Fibroblast of lung (primary cell): ENCODE measurements around the gene ANKS1B. TPM values are rescaled to one million over a fixed set of nuclear protein-coding genes. Genes with fewer than 3 reads are reported as not detected.

Source experiments
- DNase-seq, 2 donors: peaks; one replicate each; pipeline versions ENCODE4 v3.0.0 to v3.0.0-alpha.2; 2010; ENCODE audit warnings: low read depth in 2 of 2
- H2AFZ ChIP-seq: 2 replicates; pipeline ENCODE4 v1.5.1; 2012; ENCODE audit warnings: low read length, control low read depth, inconsistent platforms
- H3K27ac ChIP-seq: 2 replicates; pipeline ENCODE4 v1.5.1; 2011; ENCODE audit warnings: low read length, control low read depth; ENCODE audit not compliant: insufficient read depth
- H3K27me3 ChIP-seq: 2 replicates; pipeline ENCODE4 v1.5.1; 2011; ENCODE audit warnings: mild to moderate bottlenecking, low read length; ENCODE audit not compliant: control insufficient read depth, insufficient read depth
- H3K36me3 ChIP-seq: 2 replicates; pipeline ENCODE4 v1.5.1; 2011; ENCODE audit warnings: low read length; ENCODE audit not compliant: control insufficient read depth, insufficient read depth
- H3K4me1 ChIP-seq: 2 replicates; pipeline ENCODE4 v1.5.1; 2011; ENCODE audit warnings: low read length; ENCODE audit not compliant: control insufficient read depth, insufficient read depth; ENCODE audit errors: extremely low read depth
- H3K4me2 ChIP-seq: 2 replicates; pipeline ENCODE4 v1.5.1; 2011; ENCODE audit warnings: low read length, control low read depth; ENCODE audit not compliant: insufficient read depth; ENCODE audit errors: extremely low read depth
- H3K4me3 ChIP-seq, 4 experiments: fragments of 200-600 bp in 1 of 4; sonication (generic) in 1 of 4; replicated peaks in 1 of 4; 2 replicates each; pipeline ENCODE4 v1.5.1; 2011 to 2016; ENCODE audit warnings: low read length in 4 of 4, low read depth in 3 of 4, mild to moderate bottlenecking in 3 of 4, control low read depth in 2 of 4, inconsistent platforms in 1 of 4, mixed read lengths in 1 of 4; ENCODE audit not compliant: insufficient read depth in 1 of 4; ENCODE audit errors: control extremely low read depth in 1 of 4
- H3K79me2 ChIP-seq: 2 replicates; pipeline ENCODE4 v1.5.1; 2012; ENCODE audit warnings: mild to moderate bottlenecking, low read length, inconsistent platforms; ENCODE audit not compliant: control insufficient read depth, insufficient read depth
- H3K9ac ChIP-seq: 2 replicates; pipeline ENCODE4 v1.5.1; 2011; ENCODE audit warnings: mild to moderate bottlenecking, low read length, control low read depth; ENCODE audit not compliant: insufficient read depth
- H3K9me3 ChIP-seq: 2 replicates; pipeline ENCODE4 v1.5.1; 2012; ENCODE audit warnings: low read depth, low read length; ENCODE audit not compliant: control insufficient read depth, insufficient read depth
- H4K20me1 ChIP-seq: 2 replicates; pipeline ENCODE4 v1.5.1; 2011; ENCODE audit warnings: low read length; ENCODE audit not compliant: control insufficient read depth, insufficient read depth; ENCODE audit errors: extremely low read depth
- EZH2 ChIP-seq: IDR thresholded peaks from 2 replicates; pipeline ENCODE4 v1.5.1; 2012; ENCODE audit warnings: low read length, control low read depth, mild to moderate bottlenecking; ENCODE audit errors: missing control alignments
- polyA plus RNA-seq, 2 donors: library from polyadenylated mRNA; depleted of rRNA in 1 of 2; stranded (reverse) in 1 of 2; unstranded in 1 of 2; fragments of >200 nt; gene quantifications; 2 replicates each; pipeline ENCODE4 v1.2.1, GENCODE V29; 2011 to 2012; ENCODE audit warnings: missing spikeins in 1 of 2
- total RNA-seq: library from RNA; depleted of rRNA; stranded (reverse); fragments of >200 nt; gene quantifications from 2 replicates; pipeline ENCODE4 v1.2.1, GENCODE V29; 2014
- TF ChIP-seq, protein P1 (sequence below), 2 donors: IDR thresholded peaks in 1 of 2; conservative IDR thresholded peaks in 1 of 2; 1 replicate in 1 of 2; 2 replicates in 1 of 2; pipeline ENCODE4 v1.5.1; 2011 to 2012; ENCODE audit warnings: low read length in 2 of 2, control low read depth in 1 of 2, inconsistent platforms in 1 of 2, low read depth in 1 of 2, mild to moderate bottlenecking in 1 of 2

ANKS1B gene
- total and polyA plus RNA-seq, 2 donors (not counting 1 experiment from before 2014, with no cell fraction given): 0.11 to 0.83 TPM

DNA sequence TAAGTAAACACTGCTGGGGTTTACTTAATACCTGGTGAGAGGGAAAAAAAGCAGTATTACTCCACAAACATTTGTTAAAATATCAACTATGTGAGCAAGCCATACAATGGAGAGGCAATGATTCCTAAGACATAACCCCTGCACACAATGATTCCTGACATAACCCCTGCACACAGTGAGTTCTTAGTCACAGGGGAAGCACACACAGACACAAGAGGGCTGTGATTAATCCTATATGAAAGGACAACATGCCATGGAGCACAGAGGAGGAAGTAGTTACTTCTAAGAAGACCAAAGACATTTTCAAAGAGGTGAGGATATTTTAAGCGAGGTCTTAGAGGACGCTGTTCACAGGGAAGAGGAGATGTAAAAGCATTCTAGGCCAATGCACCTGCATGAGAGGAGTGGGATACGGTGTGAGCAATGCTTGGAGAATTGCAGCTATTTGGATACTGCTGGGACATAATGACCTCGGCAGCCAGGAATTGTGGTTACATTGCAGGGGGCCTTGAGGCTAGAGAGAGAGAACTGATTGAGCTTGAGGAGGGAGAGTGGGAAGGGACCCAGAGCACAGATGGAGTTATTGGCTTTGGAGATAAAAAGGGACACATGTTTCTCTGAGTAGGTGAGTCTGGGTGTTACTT is 1127.7 kb downstream of the ANKS1B start:
- H3K27ac ChIP-seq: no peak overlapping the region
- no peaks in the 10 kb centered on the region for H3K4me1 ChIP-seq
- H3K79me2 ChIP-seq: no peaks in the 10 kb centered on the region
- no peaks in the 10 kb centered on the region for H3K27me3 ChIP-seq
- no peaks in the 10 kb centered on the region for H3K36me3 ChIP-seq
- H4K20me1 ChIP-seq: no peaks in the 10 kb centered on the region
- H3K9ac ChIP-seq: no peak overlapping the region
- H3K4me2 ChIP-seq: no peak overlapping the region
- TF ChIP-seq, protein P1, sequence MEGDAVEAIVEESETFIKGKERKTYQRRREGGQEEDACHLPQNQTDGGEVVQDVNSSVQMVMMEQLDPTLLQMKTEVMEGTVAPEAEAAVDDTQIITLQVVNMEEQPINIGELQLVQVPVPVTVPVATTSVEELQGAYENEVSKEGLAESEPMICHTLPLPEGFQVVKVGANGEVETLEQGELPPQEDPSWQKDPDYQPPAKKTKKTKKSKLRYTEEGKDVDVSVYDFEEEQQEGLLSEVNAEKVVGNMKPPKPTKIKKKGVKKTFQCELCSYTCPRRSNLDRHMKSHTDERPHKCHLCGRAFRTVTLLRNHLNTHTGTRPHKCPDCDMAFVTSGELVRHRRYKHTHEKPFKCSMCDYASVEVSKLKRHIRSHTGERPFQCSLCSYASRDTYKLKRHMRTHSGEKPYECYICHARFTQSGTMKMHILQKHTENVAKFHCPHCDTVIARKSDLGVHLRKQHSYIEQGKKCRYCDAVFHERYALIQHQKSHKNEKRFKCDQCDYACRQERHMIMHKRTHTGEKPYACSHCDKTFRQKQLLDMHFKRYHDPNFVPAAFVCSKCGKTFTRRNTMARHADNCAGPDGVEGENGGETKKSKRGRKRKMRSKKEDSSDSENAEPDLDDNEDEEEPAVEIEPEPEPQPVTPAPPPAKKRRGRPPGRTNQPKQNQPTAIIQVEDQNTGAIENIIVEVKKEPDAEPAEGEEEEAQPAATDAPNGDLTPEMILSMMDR (conservative IDR thresholded peaks at IDR 0.05 in 1 of 2, IDR thresholded peaks at IDR 0.05 in 1 of 2; ENCODE audit: low read depth in 1 of 2, low read length in 2 of 2): no peak
- TF ChIP-seq EZH2: no peak
- no peaks in the 10 kb centered on the region for H3K9me3 ChIP-seq
- peak in 1 of 2 donors; percentile 65 for DNase-seq
- H3K4me3 ChIP-seq: no peak overlapping the region
- no peak overlapping the region for H2AFZ ChIP-seq

DNA sequence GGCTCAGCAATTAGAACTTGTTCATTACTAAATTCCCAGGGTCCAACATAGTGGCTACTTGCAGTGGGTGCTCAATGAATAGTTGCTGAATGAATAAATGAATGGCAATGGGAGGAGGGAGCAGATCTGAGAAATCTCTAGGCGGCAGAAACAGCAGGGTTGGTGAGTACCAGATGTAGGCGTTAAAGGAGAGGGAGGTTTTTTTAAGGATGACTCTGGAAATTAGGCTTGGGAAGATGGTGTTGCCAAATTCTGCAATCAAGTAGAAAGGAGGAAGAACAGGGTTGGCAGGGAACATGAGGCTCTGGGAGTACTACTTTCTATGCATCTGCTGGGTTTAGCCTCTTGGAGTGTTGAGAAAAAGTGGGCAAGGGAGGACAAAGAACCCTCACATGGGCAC is 1132.6 kb downstream of the ANKS1B start:
- DNase-seq: no peak
- Histone ChIP-seq H3K36me3 (no peaks in the 10 kb centered on the region), H3K27ac (no peak overlapping the region), H2AFZ (no peak overlapping the region), H4K20me1 (no peaks in the 10 kb centered on the region), H3K9me3 (no peaks in the 10 kb centered on the region), H3K79me2 (no peaks in the 10 kb centered on the region), H3K27me3 (no peaks in the 10 kb centered on the region), H3K4me1 (no peaks in the 10 kb centered on the region), H3K9ac (no peak overlapping the region), H3K4me2 (no peak overlapping the region), H3K4me3 (no peak overlapping the region)
- TF ChIP-seq, protein P1 (conservative IDR thresholded peaks at IDR 0.05 in 1 of 2, IDR thresholded peaks at IDR 0.05 in 1 of 2; ENCODE audit: low read depth in 1 of 2, low read length in 2 of 2): no peak
- TF ChIP-seq EZH2: no peak

DNA sequence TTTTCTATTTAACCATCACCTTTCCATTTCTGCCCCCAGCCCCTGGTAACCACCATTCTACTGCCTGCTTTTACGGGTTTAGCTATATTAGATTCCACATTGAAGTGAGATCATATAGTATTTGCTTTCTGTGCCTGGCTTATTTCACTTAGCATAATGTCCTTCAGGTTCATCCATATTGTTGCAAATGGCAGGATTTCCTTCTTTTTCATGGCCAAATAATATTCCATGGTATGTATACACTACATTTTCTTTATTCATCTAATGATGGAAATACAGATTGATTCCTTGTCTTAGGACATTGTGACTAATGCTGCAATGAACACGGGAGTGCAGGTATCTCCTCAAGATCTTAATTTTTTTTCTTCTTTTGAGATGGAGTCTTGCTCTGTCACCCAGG is 1137.5 kb downstream of the ANKS1B start:
- no peak overlapping the region for H3K9ac ChIP-seq
- no peak overlapping the region for H3K4me3 ChIP-seq
- H3K9me3 ChIP-seq: no peaks in the 10 kb centered on the region
- TF ChIP-seq, protein P1 (conservative IDR thresholded peaks at IDR 0.05 in 1 of 2, IDR thresholded peaks at IDR 0.05 in 1 of 2; ENCODE audit: low read depth in 1 of 2, low read length in 2 of 2): no peak
- no peak for TF ChIP-seq EZH2
- H3K36me3 ChIP-seq: no peaks in the 10 kb centered on the region
- no peaks in the 10 kb centered on the region for H3K79me2 ChIP-seq
- H3K4me2 ChIP-seq: no peak overlapping the region
- H3K27ac ChIP-seq: no peak overlapping the region
- H4K20me1 ChIP-seq: no peaks in the 10 kb centered on the region
- H3K4me1 ChIP-seq: no peaks in the 10 kb centered on the region
- H2AFZ ChIP-seq: no peak overlapping the region
- DNase-seq: no peak
- no peaks in the 10 kb centered on the region for H3K27me3 ChIP-seq
